Body of pancreas (tissue), 4 donors: Measurements from ENCODE around the gene METTL25B. TPM values are rescaled to one million over a fixed set of nuclear protein-coding genes. Genes with fewer than 3 reads are reported as not detected.
A peak's percentile ranks its signal among the peaks of the same experiment; 100 is the strongest.

ENCODE experiments used
- ATAC-seq: fragments of 150-250 bp; one replicate; pipeline ENCODE4 v1.9.1; 2016
- DNase-seq, 4 donors: peaks; one replicate each; pipeline ENCODE4 v3.0.0-alpha.2; 2019
- H3K27ac ChIP-seq, 4 donors: fragments of 200-600 bp; sonication (generic); 1 replicate in 3 of 4; 2 replicates in 1 of 4; pipeline versions ENCODE4 v1.5.1 to v1.6.1; 2016 to 2019; ENCODE audit warnings: mild to moderate bottlenecking in 1 of 4, mixed read lengths in 1 of 4, moderate library complexity in 1 of 4
- H3K27me3 ChIP-seq, 2 donors: fragments of 200-600 bp; sonication (generic); one replicate each; pipeline ENCODE4 v1.6.0; 2016; ENCODE audit warnings: mild to moderate bottlenecking in 1 of 2
- H3K36me3 ChIP-seq, 2 donors: fragments of 200-600 bp; sonication (generic); replicated peaks in 1 of 2; 2 replicates each; pipeline ENCODE4 v1.5.1; 2016; ENCODE audit warnings: low read depth in 2 of 2; ENCODE audit not compliant: insufficient read depth in 1 of 2
- H3K4me1 ChIP-seq: fragments of 200-600 bp; sonication (generic); one replicate; pipeline ENCODE4 v1.6.0; 2016
- H3K4me3 ChIP-seq, 2 donors: fragments of 200-600 bp; sonication (generic); 1 replicate in 1 of 2; 2 replicates in 1 of 2; pipeline ENCODE4 v1.5.1; 2016 to 2019
- H3K9me3 ChIP-seq, 3 donors: fragments of 200-600 bp; sonication (generic); 1 replicate in 2 of 3; 2 replicates in 1 of 3; pipeline ENCODE4 v1.5.1; 2016
- POLR2A ChIP-seq, 3 donors: fragments of 450-650 bp; IDR thresholded peaks; one replicate each; pipeline ENCODE4 v1.6.1; 2016; ENCODE audit warnings: antibody characterized with exemption in 3 of 3, mild to moderate bottlenecking in 2 of 3
- WGBS, 2 donors: methylation state at CpG; one replicate each; pipeline ENCODE4 v1.1.5; 2017; 5-methylcytosine and 5-hydroxymethylcytosine counted together
- intact Hi-C: fragments of 100-400 bp; cut with DNase I; formaldehyde crosslinking; loops from one replicate; pipeline ENCODE4 v1.15.1; 2023
- total RNA-seq, 2 donors: library from RNA; depleted of rRNA; stranded (reverse); fragments of >200 nt; gene quantifications; one replicate each; pipeline ENCODE4 v1.1.0, GENCODE V29; 2016
- TF ChIP-seq, protein P1 (sequence below), 7 experiments: fragments of 450-650 bp in 4 of 7; fragments of 200-600 bp in 3 of 7; sonication (generic) in 3 of 7; IDR thresholded peaks; one replicate each; pipeline ENCODE4 v1.5.1; 2016 to 2019; ENCODE audit warnings: antibody characterized with exemption in 7 of 7

Gene METTL25B
- total RNA-seq, 2 donors from 2014 or later: 14.5 to 68.2 TPM

DNA sequence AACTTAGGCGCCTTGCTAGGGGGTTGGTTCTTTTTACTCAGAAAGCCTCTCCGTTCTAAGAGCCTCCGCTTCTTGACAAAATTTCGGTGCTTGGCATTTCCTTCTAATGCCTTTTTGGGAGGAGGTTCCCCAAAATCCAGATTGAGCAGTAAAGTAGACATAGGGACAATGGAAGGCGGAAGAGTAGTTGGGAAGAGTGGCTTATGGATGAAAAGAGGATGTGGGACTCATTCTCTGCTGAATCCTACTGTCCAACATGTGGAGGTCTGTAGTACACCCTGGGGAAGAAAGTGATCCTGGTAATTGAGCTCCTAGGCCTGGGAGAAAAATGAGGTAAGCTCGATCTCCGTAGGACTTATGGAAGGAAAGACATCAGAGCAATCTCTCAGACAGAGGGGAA lies 777 bp upstream of the METTL25B start:
- no peak for TF ChIP-seq POLR2A (IDR thresholded peaks at IDR 0.05)
- TF ChIP-seq, protein P1, sequence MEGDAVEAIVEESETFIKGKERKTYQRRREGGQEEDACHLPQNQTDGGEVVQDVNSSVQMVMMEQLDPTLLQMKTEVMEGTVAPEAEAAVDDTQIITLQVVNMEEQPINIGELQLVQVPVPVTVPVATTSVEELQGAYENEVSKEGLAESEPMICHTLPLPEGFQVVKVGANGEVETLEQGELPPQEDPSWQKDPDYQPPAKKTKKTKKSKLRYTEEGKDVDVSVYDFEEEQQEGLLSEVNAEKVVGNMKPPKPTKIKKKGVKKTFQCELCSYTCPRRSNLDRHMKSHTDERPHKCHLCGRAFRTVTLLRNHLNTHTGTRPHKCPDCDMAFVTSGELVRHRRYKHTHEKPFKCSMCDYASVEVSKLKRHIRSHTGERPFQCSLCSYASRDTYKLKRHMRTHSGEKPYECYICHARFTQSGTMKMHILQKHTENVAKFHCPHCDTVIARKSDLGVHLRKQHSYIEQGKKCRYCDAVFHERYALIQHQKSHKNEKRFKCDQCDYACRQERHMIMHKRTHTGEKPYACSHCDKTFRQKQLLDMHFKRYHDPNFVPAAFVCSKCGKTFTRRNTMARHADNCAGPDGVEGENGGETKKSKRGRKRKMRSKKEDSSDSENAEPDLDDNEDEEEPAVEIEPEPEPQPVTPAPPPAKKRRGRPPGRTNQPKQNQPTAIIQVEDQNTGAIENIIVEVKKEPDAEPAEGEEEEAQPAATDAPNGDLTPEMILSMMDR (IDR thresholded peaks at IDR 0.05): no peak
- DNase-seq: no peak
- ATAC-seq: no peak
- peaks cover 0 to 10% of the 10 kb centered on the region in 2 donors for H3K36me3 ChIP-seq
- H3K9me3 ChIP-seq: no peaks in the 10 kb centered on the region
- peak overlapping the region; percentile 46 to 85 for H3K4me3 ChIP-seq
- H3K27ac ChIP-seq: peak overlapping the region in 3 of 4 donors; percentile 93 to 97 (median 96)
- H3K27me3 ChIP-seq: no peaks in the 10 kb centered on the region
- intact Hi-C loops: no loop called here
- H3K4me1 ChIP-seq: peaks cover 50% of the 10 kb centered on the region
- WGBS, 2 donors: 40 to 55% methylated on average over 7 of the region's 7 CpGs

DNA sequence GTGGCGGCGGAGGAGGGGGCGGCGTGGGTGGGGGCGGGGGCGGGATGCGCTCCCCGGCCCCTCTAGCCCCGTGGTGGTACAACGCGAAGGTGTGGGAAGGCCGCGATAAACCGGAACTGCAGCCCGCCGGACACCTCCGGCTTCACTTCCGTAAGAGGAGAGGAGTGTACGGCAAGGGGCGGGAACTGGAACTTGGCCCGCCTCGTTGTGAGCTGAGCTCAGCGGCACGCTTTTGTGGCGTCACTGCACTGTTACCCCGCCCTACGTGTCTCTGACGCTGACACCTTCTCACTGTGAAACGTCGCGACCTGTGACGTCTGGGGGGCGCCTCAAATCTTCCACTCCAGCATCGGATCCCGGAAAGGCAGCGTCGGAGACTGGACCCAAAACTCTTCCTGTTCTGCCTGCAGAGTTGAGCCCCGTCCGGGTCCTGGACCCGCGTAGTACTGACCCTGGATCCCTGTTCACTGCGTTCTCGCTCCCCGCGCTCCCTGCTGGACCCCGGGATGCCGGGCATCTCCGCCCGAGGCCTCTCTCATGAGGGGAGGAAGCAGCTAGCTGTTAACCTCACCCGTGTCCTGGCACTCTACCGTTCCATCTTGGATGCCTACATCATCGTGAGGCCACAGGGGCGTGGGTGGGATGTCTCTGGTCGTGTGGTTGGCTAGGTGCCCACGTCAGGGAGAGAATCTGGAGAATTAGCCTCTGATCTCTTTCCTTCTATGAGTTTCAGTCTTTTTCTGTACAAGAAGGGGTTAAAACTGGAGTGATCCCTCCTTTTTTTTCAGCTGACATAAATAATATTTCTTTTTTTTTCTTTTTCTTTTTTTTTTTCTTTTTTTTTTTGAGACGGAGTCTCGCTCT lies 562 bp downstream of the METTL25B start, which contains the start of gene ISG20L2:
TSS of gene ISG20L2 (minus strand) at position 168 of the 864 bp plus-strand sequence. CDS start 1,114 bp downstream, outside the sequence.
- Histone ChIP-seq H3K27me3 (no peaks in the 10 kb centered on the region), H3K36me3 (peaks cover 0 to 2% of the 10 kb centered on the region in 2 donors), H3K4me1 (peaks cover 50% of the 10 kb centered on the region), H3K9me3 (no peaks in the 10 kb centered on the region), H3K27ac (peak within 1 kb of the TSS; percentile 93 to 97 (median 96)), H3K4me3 (peak within 1 kb of the TSS; percentile 46 to 85)
- TF ChIP-seq POLR2A (IDR thresholded peaks at IDR 0.05): peak in 2 of 3 donors; percentile 56 to 61
- TF ChIP-seq, protein P1 (IDR thresholded peaks at IDR 0.05): peak in 1 of 7 experiments; percentile 3
- WGBS, 2 donors: 1 to 2% methylated on average over 21 to 49 of the region's 57 CpGs
- DNase-seq (peak; percentile 95 to 99 (median 98)), ATAC-seq (peak; percentile 93)
- intact Hi-C loops: no loop called here

DNA sequence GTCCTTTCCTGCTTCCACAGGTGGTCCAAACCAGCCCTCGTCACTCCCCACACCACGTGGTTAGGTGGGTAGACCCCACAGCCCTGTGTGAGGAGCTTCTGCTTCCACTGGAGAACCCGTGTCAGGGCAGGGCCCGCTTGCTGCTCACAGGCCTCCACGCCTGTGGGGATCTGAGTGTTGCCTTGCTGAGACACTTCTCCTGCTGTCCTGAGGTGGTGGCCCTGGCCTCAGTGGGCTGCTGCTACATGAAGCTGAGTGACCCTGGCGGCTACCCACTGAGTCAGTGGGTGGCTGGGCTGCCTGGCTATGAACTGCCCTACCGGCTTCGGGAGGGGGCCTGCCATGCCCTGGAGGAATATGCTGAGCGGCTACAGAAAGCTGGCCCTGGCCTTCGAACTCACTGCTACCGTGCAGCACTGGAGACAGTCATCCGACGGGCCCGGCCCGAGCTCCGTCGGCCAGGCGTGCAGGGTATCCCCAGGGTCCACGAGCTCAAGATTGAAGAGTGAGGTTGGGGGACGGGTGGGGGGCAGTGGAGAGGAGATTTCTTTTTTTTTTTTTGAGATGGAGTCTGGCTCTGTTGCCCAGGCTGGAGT lies 5.8 kb downstream of the METTL25B start:
- ATAC-seq (no peak), DNase-seq (no peak)
- Histone ChIP-seq H3K4me3 (no peak overlapping the region), H3K4me1 (peaks cover 12% of the 10 kb centered on the region), H3K9me3 (no peaks in the 10 kb centered on the region), H3K27ac (no peak overlapping the region), H3K36me3 (peaks cover 0 to 6% of the 10 kb centered on the region in 2 donors), H3K27me3 (no peaks in the 10 kb centered on the region)
- WGBS, 2 donors: 92 to 94% methylated on average over 19 to 20 of the region's 20 CpGs
- intact Hi-C loops: no loop called here
- no peak for TF ChIP-seq POLR2A (IDR thresholded peaks at IDR 0.05)
- TF ChIP-seq, protein P1 (IDR thresholded peaks at IDR 0.05): no peak

DNA sequence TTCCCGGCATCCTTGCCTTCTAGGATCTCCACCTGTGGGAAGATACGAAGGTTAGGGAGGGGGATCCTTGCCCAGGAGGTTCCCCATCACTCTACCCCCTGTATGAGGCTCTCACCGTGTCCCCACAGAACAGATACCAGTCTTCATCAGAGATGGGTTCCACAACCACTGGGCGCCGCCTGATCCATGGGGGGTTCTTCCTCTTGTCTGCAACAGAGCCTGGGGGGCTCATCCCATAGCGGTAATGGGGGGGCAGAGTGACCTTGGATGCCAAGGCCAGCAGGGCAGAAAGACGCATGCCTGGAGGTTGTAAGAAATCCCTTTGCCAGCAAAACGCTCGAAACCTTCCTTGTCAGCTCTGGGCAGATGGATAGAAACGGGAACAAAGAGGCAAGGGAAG lies 10.1 kb downstream of the METTL25B start:
- no peak overlapping the region for H3K4me3 ChIP-seq
- peaks cover 17% of the 10 kb centered on the region for H3K4me1 ChIP-seq
- no peak for ATAC-seq
- no peaks in the 10 kb centered on the region for H3K27me3 ChIP-seq
- no peak for DNase-seq
- H3K9me3 ChIP-seq: no peaks in the 10 kb centered on the region
- no peak for TF ChIP-seq POLR2A (IDR thresholded peaks at IDR 0.05)
- TF ChIP-seq, protein P1 (IDR thresholded peaks at IDR 0.05): no peak
- WGBS, 2 donors: 81 to 90% methylated on average over 10 of the region's 10 CpGs
- peaks cover 0 to 13% of the 10 kb centered on the region in 2 donors for H3K36me3 ChIP-seq
- intact Hi-C loops: no loop called here
- no peak overlapping the region for H3K27ac ChIP-seq
